Prostate gland (tissue), 2 donors: ENCODE measurements around the gene EPN3. TPM values are rescaled to one million over a fixed set of nuclear protein-coding genes. Genes with fewer than 3 reads are reported as not detected.

Source experiments
- DNase-seq: peaks from one replicate; pipeline ENCODE4 v3.0.0-alpha.2; 2019; ENCODE audit warnings: low spot score
- H3K27ac ChIP-seq, 2 donors: fragments of 200-600 bp; sonication (generic); 2 replicates each; pipeline ENCODE4 v1.5.1; 2017 to 2019
- H3K27me3 ChIP-seq: fragments of 200-600 bp; sonication (generic); replicated peaks from 2 replicates; pipeline ENCODE4 v1.5.1; 2019; ENCODE audit not compliant: insufficient read depth
- H3K36me3 ChIP-seq, 2 donors: fragments of 200-600 bp; sonication (generic); 1 replicate in 1 of 2; 2 replicates in 1 of 2; pipeline versions ENCODE4 v1.5.1 to v1.8.1; 2017 to 2019
- H3K4me1 ChIP-seq: fragments of 200-600 bp; sonication (generic); replicated peaks from 2 replicates; pipeline ENCODE4 v1.5.1; 2019
- H3K4me3 ChIP-seq, 2 donors: fragments of 200-600 bp; sonication (generic); 2 replicates each; pipeline ENCODE4 v1.5.1; 2017 to 2019
- H3K9me3 ChIP-seq: fragments of 200-600 bp; sonication (generic); 2 replicates; pipeline ENCODE4 v1.5.1; 2017
- POLR2A ChIP-seq: fragments of 450-650 bp; IDR thresholded peaks from one replicate; pipeline ENCODE4 v1.6.1; 2016; ENCODE audit warnings: antibody characterized with exemption, mild to moderate bottlenecking
- POLR2AphosphoS5 ChIP-seq: sonication (generic); formaldehyde crosslinking; IDR thresholded peaks from one replicate; pipeline ENCODE4 v1.6.1; 2017; ENCODE audit warnings: antibody characterized with exemption
- WGBS: methylation state at CpG from one replicate; pipeline ENCODE4 v1.1.5; 2018; 5-methylcytosine and 5-hydroxymethylcytosine counted together
- intact Hi-C: fragments of 100-400 bp; cut with DNase I; formaldehyde crosslinking; loops from one replicate; pipeline ENCODE4 v1.14.2; 2022
- total RNA-seq, 2 donors: library from RNA; depleted of rRNA; stranded (reverse); fragments of >200 nt; gene quantifications; one replicate each; pipeline ENCODE4 v1.1.0, GENCODE V29; 2016
- TF ChIP-seq, protein P1 (sequence below), 4 experiments: fragments of 200-600 bp in 2 of 4; fragments of 450-650 bp in 2 of 4; sonication (generic) in 2 of 4; IDR thresholded peaks; 1 replicate in 3 of 4; 2 replicates in 1 of 4; pipeline ENCODE4 v1.5.1; 2016 to 2019; ENCODE audit warnings: antibody characterized with exemption in 4 of 4, mild to moderate bottlenecking in 2 of 4, moderate library complexity in 2 of 4

Gene EPN3
- total RNA-seq, 2 donors from 2014 or later, result 60.8 to 108 TPM

DNA sequence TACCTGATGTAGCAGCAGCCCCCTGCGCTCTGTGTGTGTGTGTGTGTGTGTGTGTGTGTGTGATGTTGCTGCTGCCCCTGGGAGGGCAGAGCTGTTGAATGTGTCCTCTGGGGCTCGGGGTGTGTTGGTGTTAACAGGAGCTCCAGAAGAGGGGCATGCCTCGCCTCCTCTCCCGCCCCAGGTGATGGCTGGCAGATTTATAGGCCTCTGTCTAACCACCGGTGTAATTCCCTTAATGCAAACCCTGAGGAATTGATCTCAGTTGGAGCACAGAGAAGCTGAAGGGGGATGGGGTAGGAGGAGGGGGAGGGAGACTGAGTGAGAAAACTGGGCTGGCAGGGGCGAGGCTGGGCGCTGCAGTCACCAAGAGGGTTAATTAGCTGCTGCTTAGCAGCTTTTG, 38.0 kb downstream of the EPN3 start:
- DNase-seq, result no peak
- 76% methylated on average over 7 of the region's 7 CpGs for WGBS
- no peaks in the 10 kb centered on the region for H3K4me1 ChIP-seq
- no peak overlapping the region for H3K27ac ChIP-seq
- no peak for TF ChIP-seq POLR2AphosphoS5
- TF ChIP-seq, protein P1, sequence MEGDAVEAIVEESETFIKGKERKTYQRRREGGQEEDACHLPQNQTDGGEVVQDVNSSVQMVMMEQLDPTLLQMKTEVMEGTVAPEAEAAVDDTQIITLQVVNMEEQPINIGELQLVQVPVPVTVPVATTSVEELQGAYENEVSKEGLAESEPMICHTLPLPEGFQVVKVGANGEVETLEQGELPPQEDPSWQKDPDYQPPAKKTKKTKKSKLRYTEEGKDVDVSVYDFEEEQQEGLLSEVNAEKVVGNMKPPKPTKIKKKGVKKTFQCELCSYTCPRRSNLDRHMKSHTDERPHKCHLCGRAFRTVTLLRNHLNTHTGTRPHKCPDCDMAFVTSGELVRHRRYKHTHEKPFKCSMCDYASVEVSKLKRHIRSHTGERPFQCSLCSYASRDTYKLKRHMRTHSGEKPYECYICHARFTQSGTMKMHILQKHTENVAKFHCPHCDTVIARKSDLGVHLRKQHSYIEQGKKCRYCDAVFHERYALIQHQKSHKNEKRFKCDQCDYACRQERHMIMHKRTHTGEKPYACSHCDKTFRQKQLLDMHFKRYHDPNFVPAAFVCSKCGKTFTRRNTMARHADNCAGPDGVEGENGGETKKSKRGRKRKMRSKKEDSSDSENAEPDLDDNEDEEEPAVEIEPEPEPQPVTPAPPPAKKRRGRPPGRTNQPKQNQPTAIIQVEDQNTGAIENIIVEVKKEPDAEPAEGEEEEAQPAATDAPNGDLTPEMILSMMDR (IDR thresholded peaks at IDR 0.05), result no peak
- TF ChIP-seq POLR2A, result no peak
- intact Hi-C loops, result no loop called here
- H3K9me3 ChIP-seq, result no peaks in the 10 kb centered on the region
- H3K4me3 ChIP-seq, result no peak overlapping the region
- H3K27me3 ChIP-seq, result no peaks in the 10 kb centered on the region
- no peaks in the 10 kb centered on the region for H3K36me3 ChIP-seq

- Histone ChIP-seq H3K27me3 (no peaks in the 10 kb centered on the region), H3K4me3 (no peak overlapping the region), H3K27ac (no peak overlapping the region), H3K4me1 (no peaks in the 10 kb centered on the region), H3K9me3 (no peaks in the 10 kb centered on the region), H3K36me3 (no peaks in the 10 kb centered on the region)
- no peak for DNase-seq
- 90% methylated on average over 14 of the region's 19 CpGs for WGBS
- TF ChIP-seq, protein P1 (IDR thresholded peaks at IDR 0.05), result no peak
- TF ChIP-seq POLR2AphosphoS5 (no peak), POLR2A (no peak)
- intact Hi-C loops, result no loop called here
These were observed 39.1 kb downstream of the EPN3 start for GRCh38 chr17:50571681-50572080.

- no peaks in the 10 kb centered on the region for H3K4me1 ChIP-seq
These were observed 40.0 kb downstream of the EPN3 start for GRCh38 chr17:50572541-50572940.

GRCh38 chr17:50573866-50574611, 41.5 kb downstream of the EPN3 start:
- no peak overlapping the region for H3K4me3 ChIP-seq
- no peaks in the 10 kb centered on the region for H3K4me1 ChIP-seq
- 88% methylated on average over 12 of the region's 12 CpGs for WGBS
- no peaks in the 10 kb centered on the region for H3K36me3 ChIP-seq
- TF ChIP-seq, protein P1 (IDR thresholded peaks at IDR 0.05), result no peak
- TF ChIP-seq POLR2AphosphoS5 (no peak), POLR2A (no peak)
- no peaks in the 10 kb centered on the region for H3K9me3 ChIP-seq
- no peak overlapping the region for H3K27ac ChIP-seq
- H3K27me3 ChIP-seq, result no peaks in the 10 kb centered on the region
- DNase-seq, result no peak
- intact Hi-C loops, result no loop called here

More at GRCh38 chr17:50572541-50572940, 40.0 kb downstream of the EPN3 start:
- TF ChIP-seq POLR2A (no peak), POLR2AphosphoS5 (no peak)
- TF ChIP-seq, protein P1 (IDR thresholded peaks at IDR 0.05), result no peak
- Histone ChIP-seq H3K27me3 (no peaks in the 10 kb centered on the region), H3K9me3 (no peaks in the 10 kb centered on the region), H3K27ac (no peak overlapping the region), H3K4me3 (no peak overlapping the region), H3K36me3 (no peaks in the 10 kb centered on the region)
- intact Hi-C loops, result no loop called here
- no peak for DNase-seq
- 97% methylated on average over 20 of the region's 20 CpGs for WGBS
